Measurements from ENCODE around the gene MYL12B.

GRCh38 chr18:3294435-3295080 is 32.6 kb downstream of the MYL12B start:
- TF ChIP-seq CTCF (conservative IDR thresholded peaks at IDR 0.05; ENCODE audit: low read length) (no peak), EZH2phosphoT487 (IDR thresholded peaks at IDR 0.05; ENCODE audit: borderline replicate concordance, low read depth, low read length) (no peak)

Data from OCI-LY7 (cell line).